ENCODE measurements around the gene TRAIP.

Gene TRAIP

GRCh38 chr3:49877716-49878115, 21.4 kb upstream of the TRAIP start:
- in situ Hi-C loops (cut with MboI; ENCODE audit: low sequenced_read_pairs, unreplicated experiment): no loop called here
- DNase-seq (ENCODE audit: low spot score): no peak

DNA sequence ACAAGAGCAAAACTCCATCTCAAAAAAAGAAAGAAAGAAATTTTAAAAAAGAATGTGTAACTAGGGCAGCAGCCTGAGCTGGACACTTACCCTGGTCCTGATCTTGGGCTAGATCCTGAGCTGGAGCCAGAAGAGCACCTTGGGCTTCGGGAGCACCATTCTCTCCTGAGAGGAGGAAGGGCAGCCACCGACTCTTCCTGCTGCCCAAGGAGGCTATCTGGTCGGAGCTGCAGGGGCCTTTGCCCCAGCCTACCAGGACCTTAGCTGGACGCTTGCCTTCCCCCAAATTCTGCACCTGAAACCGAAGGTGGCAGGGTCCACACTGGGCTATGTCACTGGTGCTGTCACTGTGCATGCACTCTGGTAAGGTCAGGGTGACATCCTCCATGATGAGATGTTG, 20.2 kb upstream of the TRAIP start:
- TF ChIP-seq, protein P1, sequence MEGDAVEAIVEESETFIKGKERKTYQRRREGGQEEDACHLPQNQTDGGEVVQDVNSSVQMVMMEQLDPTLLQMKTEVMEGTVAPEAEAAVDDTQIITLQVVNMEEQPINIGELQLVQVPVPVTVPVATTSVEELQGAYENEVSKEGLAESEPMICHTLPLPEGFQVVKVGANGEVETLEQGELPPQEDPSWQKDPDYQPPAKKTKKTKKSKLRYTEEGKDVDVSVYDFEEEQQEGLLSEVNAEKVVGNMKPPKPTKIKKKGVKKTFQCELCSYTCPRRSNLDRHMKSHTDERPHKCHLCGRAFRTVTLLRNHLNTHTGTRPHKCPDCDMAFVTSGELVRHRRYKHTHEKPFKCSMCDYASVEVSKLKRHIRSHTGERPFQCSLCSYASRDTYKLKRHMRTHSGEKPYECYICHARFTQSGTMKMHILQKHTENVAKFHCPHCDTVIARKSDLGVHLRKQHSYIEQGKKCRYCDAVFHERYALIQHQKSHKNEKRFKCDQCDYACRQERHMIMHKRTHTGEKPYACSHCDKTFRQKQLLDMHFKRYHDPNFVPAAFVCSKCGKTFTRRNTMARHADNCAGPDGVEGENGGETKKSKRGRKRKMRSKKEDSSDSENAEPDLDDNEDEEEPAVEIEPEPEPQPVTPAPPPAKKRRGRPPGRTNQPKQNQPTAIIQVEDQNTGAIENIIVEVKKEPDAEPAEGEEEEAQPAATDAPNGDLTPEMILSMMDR (IDR thresholded peaks at IDR 0.05; ENCODE audit: borderline replicate concordance, control extremely low read depth, extremely low read depth, insufficient read depth, missing control alignments): no peak
- in situ Hi-C loops (cut with MboI; ENCODE audit: low sequenced_read_pairs, unreplicated experiment): no loop called here
- no peak for DNase-seq (ENCODE audit: low spot score)

More at GRCh38 chr3:49877716-49878115, 21.4 kb upstream of the TRAIP start:
- TF ChIP-seq, protein P1 (IDR thresholded peaks at IDR 0.05; ENCODE audit: borderline replicate concordance, control extremely low read depth, extremely low read depth, insufficient read depth, missing control alignments): no peak

GRCh38 chr3:49873623-49874022, 17.3 kb upstream of the TRAIP start:
- TF ChIP-seq, protein P1 (IDR thresholded peaks at IDR 0.05; ENCODE audit: borderline replicate concordance, control extremely low read depth, extremely low read depth, insufficient read depth, missing control alignments): no peak
- in situ Hi-C loops (cut with MboI; ENCODE audit: low sequenced_read_pairs, unreplicated experiment): no loop called here
- DNase-seq (ENCODE audit: low spot score): no peak

- in situ Hi-C loops (cut with MboI; ENCODE audit: low sequenced_read_pairs, unreplicated experiment): no loop called here
- DNase-seq (ENCODE audit: low spot score): no peak
- TF ChIP-seq, protein P1 (IDR thresholded peaks at IDR 0.05; ENCODE audit: borderline replicate concordance, control extremely low read depth, extremely low read depth, insufficient read depth, missing control alignments): no peak
These were observed 16.5 kb upstream of the TRAIP start for GRCh38 chr3:49872801-49873281.

DNA sequence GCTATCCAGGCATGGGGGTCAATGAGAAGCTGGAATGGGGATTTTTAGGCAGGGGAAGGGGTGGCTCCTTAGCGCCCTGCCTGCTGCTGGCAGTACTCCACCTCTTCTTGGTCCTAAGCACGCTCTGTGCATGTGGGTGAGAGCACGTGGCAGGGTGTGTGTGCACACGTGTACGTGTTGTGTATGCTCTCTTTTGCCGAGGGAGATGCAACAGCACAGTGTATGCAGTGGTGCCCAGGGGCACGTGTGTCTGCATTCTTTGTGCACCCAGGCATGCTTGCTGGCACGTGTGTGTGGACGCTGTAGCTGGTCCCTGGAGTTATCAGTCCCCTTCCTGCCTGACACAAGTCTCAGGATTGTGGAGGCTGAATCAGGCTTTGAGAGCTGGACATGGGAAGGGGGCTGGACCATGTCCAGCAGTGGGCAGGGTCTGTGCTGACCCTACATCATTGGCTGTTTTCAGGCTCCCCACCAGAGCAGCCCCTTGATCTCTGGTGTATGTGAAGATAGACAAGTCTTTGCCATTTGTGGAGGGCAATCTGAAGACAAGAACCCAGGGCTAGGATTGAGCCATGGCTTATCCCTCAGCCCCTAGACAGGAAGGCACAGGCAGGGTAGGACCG, 15.3 kb upstream of the TRAIP start:
- in situ Hi-C loops (cut with MboI; ENCODE audit: low sequenced_read_pairs, unreplicated experiment): no loop called here
- no peak for DNase-seq (ENCODE audit: low spot score)
- TF ChIP-seq, protein P1 (IDR thresholded peaks at IDR 0.05; ENCODE audit: borderline replicate concordance, control extremely low read depth, extremely low read depth, insufficient read depth, missing control alignments): no peak

DNA sequence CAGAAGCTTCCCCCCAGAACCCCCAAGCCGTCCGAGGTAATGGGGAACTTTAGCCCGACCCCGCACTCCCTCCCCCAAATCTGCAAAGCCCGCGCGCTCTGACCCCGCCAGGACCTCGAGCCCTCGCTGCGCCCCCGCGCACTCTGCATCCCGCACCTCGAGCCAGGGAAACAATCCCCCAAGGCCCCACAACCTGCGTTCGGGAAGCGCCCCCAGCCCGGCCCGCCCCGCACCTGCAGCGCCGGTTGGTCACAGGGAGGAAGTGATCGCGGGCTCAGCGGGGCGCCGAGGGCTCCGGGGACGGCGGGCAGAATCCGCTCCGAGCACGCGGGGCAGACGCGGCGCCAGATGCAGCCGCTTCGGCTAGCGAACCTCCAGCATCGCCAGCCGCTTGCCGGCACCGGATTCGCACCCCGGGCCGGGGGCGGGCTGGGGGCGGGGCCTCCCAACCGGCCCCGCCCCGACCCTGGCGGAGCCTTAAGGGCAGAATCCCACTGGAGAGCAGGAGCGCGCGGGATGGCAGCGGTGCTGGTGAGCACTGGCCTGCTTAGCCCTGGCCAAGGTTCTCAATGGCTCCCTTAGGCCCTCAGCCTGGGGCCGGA, 13.3 kb upstream of the TRAIP start, which contains the start of gene CAMKV:
CAMKV (minus strand) TSS at position 382 of the 602 bp plus-strand sequence. CDS start 7,518 bp downstream, outside the sequence.
- in situ Hi-C loops (cut with MboI; ENCODE audit: low sequenced_read_pairs, unreplicated experiment): no loop called here
- TF ChIP-seq, protein P1 (IDR thresholded peaks at IDR 0.05; ENCODE audit: borderline replicate concordance, control extremely low read depth, extremely low read depth, insufficient read depth, missing control alignments): no peak
- DNase-seq (ENCODE audit: low spot score): peak; percentile 66

Measured in GM13976 (cell line).